Measurements from ENCODE around the gene PKDCC.

Gene PKDCC

DNA sequence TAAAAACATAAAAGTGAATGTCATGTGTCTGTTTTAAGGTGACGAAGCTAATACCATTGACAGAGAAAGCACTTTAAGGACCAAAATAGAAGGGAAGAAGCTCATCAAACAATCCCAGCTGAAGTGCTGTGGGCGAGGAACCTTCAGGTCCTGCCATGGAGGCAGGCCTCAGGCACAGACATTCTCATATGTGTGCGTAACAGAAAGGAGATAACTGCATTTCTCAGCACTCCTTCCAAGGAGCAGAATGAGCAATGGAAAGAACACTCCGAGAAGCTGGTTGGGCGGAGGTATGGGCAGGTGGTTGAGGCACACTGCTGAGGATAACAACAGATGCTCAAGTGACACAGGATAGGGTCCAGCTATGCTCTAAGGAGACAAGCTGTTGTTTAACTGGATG is 42.4 kb downstream of the PKDCC start:
- DNase-seq: no peak

DNA sequence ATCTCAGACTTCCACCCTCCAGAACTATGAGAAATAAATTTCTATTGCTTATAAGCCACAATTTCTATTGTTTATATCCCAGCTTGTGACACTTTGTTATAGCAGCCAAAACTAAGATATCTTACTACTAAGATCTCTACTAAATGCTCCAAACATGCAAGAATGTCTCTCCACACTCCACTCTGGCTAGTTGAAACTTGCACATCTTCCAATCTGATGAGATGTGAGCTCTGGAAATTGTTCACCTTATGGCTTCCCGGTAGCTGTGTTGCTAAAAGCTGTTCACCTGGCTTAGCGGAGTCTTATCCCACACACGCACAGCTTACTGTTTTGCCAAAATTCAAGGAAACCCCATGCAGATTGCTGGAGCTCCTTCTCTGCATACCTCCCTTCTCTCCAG is 43.9 kb downstream of the PKDCC start:
- DNase-seq: no peak

DNA sequence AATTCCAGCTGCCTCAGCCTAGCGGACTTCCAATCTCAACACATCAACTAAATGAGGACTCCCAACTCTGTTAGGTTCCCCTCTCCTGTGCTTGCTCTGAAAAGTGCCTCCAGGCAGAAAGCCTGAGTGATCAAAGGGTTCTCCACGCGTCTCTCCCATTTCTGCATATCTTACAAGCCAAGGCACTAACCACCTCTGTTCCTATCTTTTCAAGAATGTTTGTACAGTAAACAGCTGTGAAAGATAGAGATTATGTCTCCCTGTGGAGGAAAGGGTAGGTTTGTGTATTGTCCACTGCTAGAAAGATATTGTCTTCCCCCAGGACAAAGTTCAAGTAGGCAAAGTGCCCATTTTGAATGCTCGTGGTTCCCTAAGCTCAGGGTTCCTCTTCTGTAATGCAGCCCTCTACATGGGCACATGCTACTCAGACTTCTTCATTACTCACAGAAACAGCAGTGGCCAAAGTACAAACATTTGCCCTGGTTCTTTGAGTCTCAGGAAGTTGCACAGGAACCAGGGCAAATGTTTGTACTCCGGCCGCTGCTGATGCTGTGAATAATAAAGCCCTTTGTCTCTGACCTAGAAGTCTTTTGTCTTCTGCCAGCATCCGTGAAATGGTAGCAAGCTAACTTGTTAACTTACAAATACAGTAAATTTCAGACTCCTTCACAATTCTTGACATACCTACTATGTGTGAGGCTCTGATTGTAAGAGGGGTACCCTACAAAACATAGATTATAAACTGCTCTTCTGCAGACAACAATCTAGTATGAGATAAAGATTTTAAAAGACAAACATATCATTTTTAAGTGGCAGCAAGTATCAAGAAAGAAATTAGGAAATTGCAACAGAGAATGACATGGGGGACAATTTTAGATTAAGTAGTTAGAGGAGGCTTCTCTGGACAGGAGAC is 44.5 kb downstream of the PKDCC start:
- DNase-seq: no peak

DNA sequence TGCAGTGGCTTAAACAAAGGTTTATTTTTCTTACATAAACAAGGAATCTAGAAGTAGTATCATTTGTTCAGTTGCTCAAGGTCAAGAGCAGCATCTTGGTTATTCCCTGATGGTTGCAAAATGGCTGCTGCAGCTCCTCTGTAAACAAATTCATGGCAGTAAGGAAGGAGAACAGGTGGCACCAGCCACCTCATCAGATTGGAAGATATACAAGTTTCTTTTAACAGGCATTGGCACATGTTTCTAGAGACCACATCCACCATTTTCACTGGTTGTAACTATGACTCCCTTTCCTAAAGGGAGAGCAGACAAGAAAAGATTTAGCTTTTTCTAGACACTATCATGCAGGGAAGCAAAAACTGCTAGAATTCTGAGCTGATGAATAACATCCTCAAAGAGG is 46.3 kb downstream of the PKDCC start:
- DNase-seq: no peak

DNA sequence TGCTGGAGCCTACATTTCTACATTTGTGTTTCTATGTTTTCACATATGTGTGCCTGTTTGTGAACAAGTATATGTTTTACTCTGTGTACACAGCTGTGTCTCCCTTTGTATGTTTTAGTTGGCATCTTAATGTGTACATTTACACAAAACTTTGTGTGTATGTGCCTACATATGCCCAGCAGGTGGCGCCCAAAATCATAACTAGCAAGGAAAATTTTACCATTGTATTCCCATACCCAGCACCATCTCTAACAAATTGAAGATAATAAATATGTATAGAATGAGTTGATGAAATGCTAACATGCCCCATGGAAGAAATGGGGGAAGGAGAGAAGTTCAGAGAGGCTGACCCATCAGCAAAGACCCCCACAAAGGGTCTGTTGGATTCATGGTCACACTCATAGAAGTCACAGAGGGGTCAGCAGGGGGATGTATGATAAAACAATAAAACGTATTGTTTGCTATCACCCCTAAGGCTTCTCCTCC is 48.1 kb downstream of the PKDCC start:
- peak; percentile 51 for DNase-seq

DNA sequence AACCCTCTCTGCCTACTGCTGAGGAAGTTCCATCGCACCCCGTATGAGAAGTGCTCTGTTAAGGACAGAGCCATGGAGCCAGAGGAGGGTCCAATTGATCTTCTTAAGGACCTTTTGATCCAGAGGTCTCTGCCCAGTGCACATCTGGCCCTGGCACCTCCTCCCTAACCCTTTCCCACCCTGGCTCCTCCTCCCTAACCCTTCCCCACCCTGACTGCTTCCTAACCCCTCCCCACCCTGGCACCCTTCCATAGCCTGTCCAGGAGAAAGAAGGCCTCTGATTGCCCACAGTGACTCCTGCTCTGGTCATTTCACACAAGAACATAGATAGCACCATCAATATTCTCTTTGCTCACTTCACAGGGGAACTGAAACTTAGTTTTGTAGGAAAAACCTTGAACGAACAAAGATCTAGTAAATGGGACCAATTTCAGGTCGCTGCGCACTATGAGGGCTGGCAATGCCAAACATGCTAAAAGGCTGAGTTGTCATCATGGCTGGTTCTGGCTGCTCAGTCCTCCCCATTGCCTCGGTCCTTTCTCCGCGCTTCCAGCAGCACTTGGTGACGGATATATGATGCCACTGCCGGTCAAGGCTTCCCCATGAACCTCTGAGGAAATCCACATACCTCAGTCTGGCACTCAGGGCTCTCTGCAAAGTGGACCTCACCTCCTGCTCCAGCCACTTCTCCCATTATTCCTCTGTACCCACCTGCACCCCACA is 49.2 kb downstream of the PKDCC start:
- no peak for DNase-seq

DNA sequence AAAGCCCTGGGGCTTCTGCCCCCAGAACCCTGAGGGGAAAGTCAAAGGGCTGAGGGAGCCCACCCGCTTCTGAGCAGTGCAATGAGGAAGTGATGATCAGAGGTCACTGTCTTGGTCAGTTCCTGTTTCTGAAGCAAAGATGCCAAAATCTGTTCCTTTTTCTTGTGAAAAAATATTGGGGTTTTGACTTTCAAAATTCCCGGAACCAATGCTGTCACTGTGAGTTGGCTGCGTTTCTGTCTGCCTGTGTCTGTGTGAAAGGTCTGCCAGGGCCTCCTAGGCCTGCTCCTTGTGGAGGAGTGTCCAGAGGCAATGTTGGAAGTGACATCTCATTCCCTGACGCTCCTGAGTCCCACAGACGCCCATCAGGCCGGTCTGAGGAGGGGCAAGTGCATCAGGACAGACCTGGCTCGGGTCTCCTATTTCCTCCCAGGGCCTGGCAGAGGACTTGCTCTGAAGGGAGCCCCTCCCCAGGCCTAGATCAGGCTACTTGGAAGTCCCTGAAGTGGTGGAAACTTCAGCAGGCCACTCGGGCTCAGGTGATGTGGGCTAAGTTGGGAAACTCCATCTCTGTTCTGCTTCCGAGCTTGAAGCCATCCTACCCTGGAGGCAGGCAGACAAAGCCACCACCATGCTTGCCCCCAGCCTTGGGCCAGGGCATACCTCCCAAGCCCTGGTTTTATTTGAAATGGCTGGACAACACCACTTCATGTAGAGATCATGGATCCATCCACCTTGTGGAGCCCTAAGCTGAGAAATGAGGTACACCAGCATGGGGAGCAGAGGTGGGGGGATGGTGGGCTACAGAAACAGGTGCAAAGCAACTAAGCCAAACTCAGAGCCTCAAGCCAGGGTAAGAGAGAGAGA is 51.0 kb downstream of the PKDCC start:
- no peak for DNase-seq

DNA sequence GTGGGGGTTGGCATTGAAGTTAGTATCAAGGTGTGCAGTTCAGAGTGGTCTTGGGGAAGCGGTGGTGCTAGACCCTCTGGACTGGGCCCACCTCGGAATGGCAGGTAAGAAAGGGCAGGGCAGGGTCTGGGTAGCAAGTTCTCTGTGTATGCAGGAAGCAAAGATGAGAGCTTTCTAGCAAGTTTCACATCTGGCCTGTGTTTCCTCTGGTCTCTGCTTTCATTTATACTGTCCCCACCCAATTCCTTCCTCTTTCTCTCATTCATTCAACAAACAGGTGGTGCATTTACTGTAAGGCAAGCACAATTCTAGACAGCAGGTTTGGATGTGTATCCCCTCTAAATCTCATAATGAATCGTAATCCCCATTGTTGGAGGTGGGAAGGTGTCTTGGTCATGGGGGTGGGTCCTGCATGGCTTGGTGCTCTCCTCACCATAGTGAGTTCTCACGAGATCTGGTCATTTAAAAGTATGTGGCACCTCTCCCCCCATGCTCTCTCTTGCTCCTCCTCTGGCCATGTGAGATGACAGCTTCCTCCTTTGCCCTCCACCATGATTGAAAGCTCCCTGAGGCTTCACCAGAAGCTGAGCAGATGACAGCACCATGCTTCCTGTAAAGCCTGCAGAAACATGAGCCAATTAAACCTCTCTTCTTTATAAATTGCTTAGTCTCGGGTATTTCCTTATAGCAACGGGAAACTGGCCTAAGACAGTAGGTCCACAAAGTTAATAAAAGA is 51.8 kb downstream of the PKDCC start:
- DNase-seq: no peak

DNA sequence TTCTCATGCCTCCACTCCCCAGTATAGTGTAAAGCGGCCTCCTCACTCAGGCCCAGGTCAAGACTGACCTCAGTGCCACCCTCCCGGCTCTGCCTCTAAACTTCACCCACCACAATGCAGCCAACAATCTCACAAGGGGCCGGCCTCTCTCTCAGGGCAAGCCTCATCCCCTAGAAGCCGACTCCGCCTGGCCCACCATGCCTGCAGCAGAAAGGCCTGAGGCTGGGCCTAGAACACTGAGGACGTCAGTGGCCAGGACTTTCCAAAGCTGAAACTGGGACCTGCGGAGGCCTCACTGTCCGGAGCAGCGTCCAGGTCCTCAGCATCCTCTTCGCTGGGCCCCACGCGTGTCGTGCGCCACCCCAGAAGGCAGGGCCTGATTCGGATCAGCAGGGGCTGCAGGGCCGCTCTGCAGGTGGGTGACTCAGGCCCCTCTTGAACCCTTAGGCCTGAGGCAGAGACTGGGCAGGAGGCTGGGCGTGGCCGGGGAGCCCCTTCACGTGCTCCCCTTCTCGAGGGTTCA is 52.9 kb downstream of the PKDCC start:
- no peak for DNase-seq

DNA sequence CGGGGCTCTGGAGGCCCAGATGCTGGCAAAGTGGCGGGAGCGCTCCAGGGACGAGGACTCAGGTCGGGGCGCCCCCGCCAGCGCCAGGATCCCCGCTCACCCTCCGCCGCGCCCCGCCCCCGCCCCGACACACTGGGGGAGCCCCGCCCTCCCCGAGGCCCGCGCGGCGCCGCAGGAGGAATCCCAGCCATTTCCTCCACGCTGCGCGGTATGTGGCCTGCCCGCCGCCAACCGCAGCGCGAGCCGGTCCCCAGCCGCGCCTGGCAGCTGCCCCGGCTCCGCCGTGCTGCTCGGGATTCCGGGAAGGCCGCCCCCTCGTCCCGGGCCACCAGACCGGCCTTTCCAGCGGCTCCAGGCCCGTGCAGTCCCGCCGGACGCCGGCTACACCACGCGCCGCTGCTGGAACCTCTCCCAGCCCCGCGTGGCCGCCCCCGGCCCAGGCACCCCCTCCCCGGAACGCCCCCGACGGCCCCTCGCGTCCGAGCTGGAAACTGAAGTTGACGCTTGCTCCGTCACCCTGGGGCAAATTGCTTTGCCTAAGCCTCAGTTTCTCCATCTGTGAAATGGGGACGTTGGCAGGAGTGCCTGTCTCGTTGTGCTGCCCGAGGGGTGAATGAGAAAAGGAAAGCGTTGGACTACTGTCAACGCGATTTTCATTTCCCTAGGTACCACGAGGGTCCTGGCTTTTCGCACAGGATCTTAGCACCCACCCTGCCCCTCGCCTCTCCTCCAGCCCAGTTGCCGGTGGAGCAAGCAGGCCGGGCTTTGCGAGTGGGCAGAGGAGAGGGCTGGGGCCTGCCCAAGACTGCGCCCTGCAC is 53.6 kb downstream of the PKDCC start:
- DNase-seq: no peak

DNA sequence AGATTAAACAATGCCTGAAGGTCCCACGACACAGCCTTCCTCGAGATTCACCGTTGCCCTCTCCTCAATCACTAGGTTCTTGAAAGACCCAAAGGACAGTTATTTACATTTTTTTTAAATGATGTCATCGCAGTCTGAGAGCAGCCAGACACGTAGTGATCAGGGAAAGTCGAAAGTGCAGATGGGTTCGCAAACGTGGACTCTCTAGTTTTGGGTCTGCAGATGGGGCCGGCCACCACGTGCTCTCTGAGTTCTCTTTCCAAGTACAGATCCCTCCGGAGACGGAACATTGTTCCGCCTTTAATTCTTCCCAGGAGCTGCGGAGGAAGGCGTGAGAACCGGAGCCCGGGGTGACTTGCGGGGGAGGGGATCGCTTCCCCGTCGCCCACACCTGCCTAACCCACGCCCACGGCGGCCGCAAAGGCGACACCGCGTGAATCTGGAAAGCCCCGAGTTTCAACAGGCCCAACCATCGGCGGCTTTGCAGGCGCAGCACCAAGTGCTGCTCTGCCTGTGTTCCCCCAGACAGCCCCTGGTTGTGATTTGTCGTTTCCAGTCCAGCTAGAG is 54.3 kb downstream of the PKDCC start:
- DNase-seq: no peak

DNA sequence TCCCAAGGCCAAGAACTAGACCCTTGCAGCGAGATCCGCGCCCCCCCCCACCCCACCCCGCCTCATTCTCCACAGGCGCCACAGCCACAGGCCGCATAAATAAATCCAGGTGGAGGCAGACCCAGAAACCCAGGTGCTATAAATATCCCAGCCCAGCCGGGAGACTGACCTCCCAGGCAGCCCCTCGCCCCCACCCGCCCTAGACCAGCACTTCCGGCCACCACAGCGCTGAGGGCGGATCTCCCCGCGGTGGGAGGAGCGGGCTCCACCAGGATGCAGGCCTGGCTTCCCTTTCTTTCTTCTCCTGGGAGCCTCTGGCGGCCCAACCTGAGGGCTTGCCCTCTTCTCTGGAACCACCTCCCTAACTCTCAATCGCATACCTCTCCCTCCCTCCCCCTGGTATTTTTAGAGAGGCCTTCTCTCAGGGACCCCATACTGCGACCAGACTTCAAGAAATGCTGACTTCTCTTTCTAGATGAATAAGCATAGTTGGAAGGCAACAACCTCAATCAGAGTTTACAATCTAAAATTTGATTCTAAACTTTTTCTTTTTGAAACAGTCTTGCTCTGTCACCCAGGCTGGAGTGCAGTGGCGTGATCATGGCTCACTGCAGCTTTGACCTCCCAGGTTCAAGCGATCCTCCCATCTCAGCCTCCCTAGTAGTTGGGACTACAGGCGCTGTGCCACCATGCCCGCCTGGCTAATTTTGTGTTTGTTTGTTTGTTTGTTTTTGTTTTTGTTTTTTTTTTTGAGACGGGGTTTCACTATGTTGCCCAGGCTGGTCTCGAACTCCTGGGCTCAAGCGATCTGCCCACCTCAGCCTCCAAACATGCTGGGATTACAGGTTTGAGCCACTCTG is 55.0 kb downstream of the PKDCC start:
- no peak for DNase-seq

DNA sequence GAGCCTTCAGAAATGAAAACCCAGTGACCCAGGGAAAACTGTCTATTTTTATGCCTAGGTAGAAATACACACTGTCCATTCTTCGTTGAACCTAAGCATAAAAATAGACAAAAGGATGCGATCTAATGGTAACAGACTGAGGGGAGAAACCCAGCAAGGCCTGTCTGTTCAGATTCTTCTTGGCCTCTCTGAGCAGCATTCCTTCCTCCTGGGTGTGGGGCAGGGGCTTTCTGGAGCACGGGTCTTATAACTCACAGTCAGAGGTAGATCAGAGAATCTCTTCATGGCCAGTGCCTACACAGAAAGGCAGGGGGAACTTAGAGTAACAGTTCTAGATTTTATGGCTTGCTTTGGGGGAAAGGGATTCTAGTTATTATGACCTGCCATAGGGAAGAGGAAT is 56.0 kb downstream of the PKDCC start:
- no peak for DNase-seq

DNA sequence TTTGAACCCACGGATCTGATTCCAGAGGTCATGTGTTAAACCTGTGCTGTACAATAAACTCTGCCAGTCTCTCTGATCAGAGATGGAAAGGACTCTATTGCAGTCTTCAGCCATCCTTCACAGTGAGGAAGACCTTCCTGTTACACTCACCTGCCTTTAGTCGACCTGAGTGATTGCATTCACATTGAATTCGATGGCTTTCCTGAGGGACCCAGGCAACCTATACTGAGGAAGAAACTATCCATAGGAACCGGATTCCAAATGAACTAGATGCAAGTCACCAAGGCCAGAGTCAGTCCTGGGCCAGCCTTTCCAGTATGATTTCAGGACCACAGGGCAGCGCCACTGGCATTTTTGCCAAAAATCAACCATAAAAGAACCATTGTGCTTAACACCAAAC is 56.8 kb downstream of the PKDCC start:
- DNase-seq: no peak

DNA sequence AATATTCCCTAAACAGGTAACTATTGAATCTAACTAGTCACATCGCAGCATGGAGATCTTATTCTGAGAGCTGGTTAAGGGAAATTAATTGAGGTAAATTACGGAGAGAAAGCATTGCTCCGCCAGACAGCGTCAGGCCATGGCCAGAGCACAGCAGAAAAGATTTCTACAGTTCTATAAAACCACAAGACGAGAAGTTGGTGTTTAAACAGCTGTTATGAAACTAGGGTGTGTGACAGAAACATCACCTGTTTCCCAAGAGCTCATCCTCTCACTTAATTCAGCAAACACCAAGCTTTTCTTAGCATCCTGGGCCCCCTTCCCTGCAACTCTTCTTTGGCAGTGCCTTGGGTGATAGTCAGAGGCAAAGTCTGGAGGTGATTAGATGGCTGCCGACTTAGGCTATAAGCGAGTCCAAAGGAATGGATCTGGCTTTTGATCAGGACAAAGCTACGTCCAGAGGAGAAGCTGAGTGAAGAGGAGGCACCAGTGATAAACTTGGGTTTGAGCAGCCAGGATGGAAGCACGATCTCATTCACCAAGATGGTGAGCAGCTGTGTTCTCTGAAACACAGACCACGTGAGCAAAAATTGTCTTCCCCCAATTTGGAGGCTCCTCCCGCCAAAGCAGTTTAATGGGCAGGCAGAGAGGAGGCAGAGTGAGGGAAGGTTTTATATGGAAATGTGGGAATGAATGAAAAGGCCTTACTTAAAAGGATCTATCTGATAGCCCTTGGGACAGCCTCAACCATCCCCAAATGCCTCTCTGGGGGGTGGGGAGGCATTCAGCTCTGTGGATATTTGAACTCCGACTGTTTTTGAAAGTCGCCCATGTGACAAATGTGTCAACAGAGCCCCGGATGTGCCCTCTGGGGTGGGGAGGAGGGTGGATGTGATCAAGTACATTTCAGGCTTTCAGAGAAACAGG is 57.8 kb downstream of the PKDCC start:
- DNase-seq: no peak

DNA sequence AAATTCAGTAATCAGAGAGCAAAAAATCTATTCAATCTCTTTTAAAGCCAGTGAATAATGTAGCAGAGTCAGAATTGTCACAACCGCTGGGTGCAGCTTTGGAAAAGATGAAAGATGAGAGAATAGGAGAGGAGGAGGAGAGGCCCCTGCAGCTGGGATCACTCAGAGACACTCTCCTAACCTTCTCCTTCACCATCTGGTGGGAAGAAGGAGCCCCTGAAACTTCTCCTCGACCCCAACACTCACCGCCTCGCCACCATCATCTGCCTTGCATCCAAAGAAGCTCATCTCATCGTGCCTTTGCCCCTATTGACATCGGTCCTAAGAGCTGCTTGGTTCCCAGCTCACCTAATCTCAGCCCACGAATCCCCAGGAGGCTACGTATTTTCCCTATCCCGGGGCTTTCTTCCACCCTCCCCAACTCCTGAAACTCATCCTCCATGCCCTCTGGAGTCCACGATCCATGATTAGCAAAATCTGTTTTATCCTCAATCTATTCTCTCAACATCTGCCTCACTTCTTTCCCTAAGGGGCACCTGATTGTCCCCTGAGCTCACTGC is 58.5 kb downstream of the PKDCC start:
- DNase-seq: no peak

DNA sequence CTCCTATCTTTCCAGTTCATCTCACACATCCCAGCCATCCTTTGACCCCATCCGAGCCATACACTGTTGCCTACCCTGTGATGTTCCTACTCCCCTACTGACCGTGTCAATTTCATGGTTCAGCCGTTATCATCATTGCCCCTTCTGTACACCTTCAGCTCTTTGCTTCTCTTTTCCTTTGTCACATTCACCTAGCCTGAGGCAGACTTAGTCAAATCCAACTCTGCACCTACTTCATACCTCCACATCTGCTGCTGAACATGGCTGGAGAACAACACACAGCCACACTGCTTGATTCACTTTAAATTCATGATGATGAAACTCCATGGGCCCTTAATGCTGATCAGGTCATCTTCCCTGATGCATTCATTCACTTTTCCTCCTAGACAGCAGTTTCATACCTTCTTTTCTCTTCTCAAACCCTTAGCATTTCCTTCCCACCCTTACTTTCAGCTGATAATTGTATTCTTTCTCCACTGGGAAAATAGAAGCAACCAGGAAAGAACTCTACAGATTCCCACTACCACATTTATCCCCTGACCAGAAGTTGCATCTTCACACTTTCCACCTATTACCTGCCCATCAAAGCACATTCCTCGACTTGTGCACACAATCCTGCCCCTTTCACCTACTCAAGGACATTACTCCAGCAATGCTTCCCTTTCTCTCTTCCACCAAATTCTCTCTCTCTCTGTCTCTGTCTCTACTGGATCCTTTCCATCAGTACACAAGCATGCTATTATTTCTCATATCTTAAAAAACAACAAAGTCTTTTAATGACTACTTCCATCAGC is 59.6 kb downstream of the PKDCC start:
- DNase-seq: no peak
